ENCODE results near the gene CCDC127. TPM values are rescaled to one million over a fixed set of nuclear protein-coding genes. Genes with fewer than 3 reads are reported as not detected.
A peak's percentile ranks its signal among the peaks of the same experiment; 100 is the strongest.

The CCDC127 gene
- total RNA-seq, 1 donor: 4.3 TPM

- Histone ChIP-seq H3K27me3 (ENCODE audit: insufficient read depth, low read length) (no peaks in the 10 kb centered on the region), H3K4me2 (ENCODE audit: insufficient read depth, low read length) (no peak overlapping the region), H3K79me2 (ENCODE audit: insufficient read depth, low read length) (no peaks in the 10 kb centered on the region), H4K20me1 (ENCODE audit: insufficient read depth, low read length) (no peaks in the 10 kb centered on the region), H3K4me1 (ENCODE audit: insufficient read depth, low read length) (peaks cover 22% of the 10 kb centered on the region), H3K27ac (ENCODE audit: low read depth, low read length) (peak overlapping the region; percentile 95), H3K9me3 (ENCODE audit: low read depth, low read length) (no peaks in the 10 kb centered on the region), H3K36me3 (ENCODE audit: insufficient read depth, low read length) (no peaks in the 10 kb centered on the region), H3K4me3 (ENCODE audit: insufficient read depth, low read length) (no peak overlapping the region), H2AFZ (ENCODE audit: low read length) (no peak overlapping the region)
- TF ChIP-seq CTCF (IDR thresholded peaks at IDR 0.05; ENCODE audit: extremely low read depth, low read depth, low read length): no peak
- no peak for DNase-seq (ENCODE audit: insufficient read length, low spot score, missing footprints)
Observed at GRCh38 chr5:169728-170094, 48.2 kb downstream of the CCDC127 start.

- Histone ChIP-seq H3K27ac (ENCODE audit: low read depth, low read length) (peak overlapping the region; percentile 95), H3K9me3 (ENCODE audit: low read depth, low read length) (no peaks in the 10 kb centered on the region), H3K4me1 (ENCODE audit: insufficient read depth, low read length) (peaks cover 22% of the 10 kb centered on the region), H3K79me2 (ENCODE audit: insufficient read depth, low read length) (no peaks in the 10 kb centered on the region), H3K4me2 (ENCODE audit: insufficient read depth, low read length) (no peak overlapping the region), H3K36me3 (ENCODE audit: insufficient read depth, low read length) (no peaks in the 10 kb centered on the region), H3K4me3 (ENCODE audit: insufficient read depth, low read length) (no peak overlapping the region), H3K27me3 (ENCODE audit: insufficient read depth, low read length) (no peaks in the 10 kb centered on the region), H4K20me1 (ENCODE audit: insufficient read depth, low read length) (no peaks in the 10 kb centered on the region), H2AFZ (ENCODE audit: low read length) (no peak overlapping the region)
- TF ChIP-seq CTCF (IDR thresholded peaks at IDR 0.05; ENCODE audit: extremely low read depth, low read depth, low read length): no peak
- DNase-seq (ENCODE audit: insufficient read length, low spot score, missing footprints): peak; percentile 86
Observed at GRCh38 chr5:169071-169727, 48.8 kb downstream of the CCDC127 start.

- no peaks in the 10 kb centered on the region for H4K20me1 ChIP-seq (ENCODE audit: insufficient read depth, low read length)
- no peaks in the 10 kb centered on the region for H3K27me3 ChIP-seq (ENCODE audit: insufficient read depth, low read length)
- H3K4me1 ChIP-seq (ENCODE audit: insufficient read depth, low read length): peaks cover 22% of the 10 kb centered on the region
- no peaks in the 10 kb centered on the region for H3K79me2 ChIP-seq (ENCODE audit: insufficient read depth, low read length)
- H3K36me3 ChIP-seq (ENCODE audit: insufficient read depth, low read length): no peaks in the 10 kb centered on the region
- no peaks in the 10 kb centered on the region for H3K9me3 ChIP-seq (ENCODE audit: low read depth, low read length)
- H3K4me3 ChIP-seq (ENCODE audit: insufficient read depth, low read length): no peak overlapping the region
- no peak for TF ChIP-seq CTCF (IDR thresholded peaks at IDR 0.05; ENCODE audit: extremely low read depth, low read depth, low read length)
- H3K27ac ChIP-seq (ENCODE audit: low read depth, low read length): peak overlapping the region; percentile 95
- peak; percentile 100 for DNase-seq (ENCODE audit: insufficient read length, low spot score, missing footprints)
- no peak overlapping the region for H2AFZ ChIP-seq (ENCODE audit: low read length)
- peak overlapping the region; percentile 72 for H3K4me2 ChIP-seq (ENCODE audit: insufficient read depth, low read length)
Observed at GRCh38 chr5:167982-168660, 49.8 kb downstream of the CCDC127 start.

- Histone ChIP-seq H3K36me3 (ENCODE audit: insufficient read depth, low read length) (no peaks in the 10 kb centered on the region), H3K79me2 (ENCODE audit: insufficient read depth, low read length) (no peaks in the 10 kb centered on the region), H4K20me1 (ENCODE audit: insufficient read depth, low read length) (no peaks in the 10 kb centered on the region), H3K27me3 (ENCODE audit: insufficient read depth, low read length) (no peaks in the 10 kb centered on the region), H3K27ac (ENCODE audit: low read depth, low read length) (peak overlapping the region; percentile 95), H3K4me1 (ENCODE audit: insufficient read depth, low read length) (peaks cover 22% of the 10 kb centered on the region), H3K4me2 (ENCODE audit: insufficient read depth, low read length) (no peak overlapping the region), H3K4me3 (ENCODE audit: insufficient read depth, low read length) (no peak overlapping the region), H3K9me3 (ENCODE audit: low read depth, low read length) (no peaks in the 10 kb centered on the region), H2AFZ (ENCODE audit: low read length) (no peak overlapping the region)
- no peak for TF ChIP-seq CTCF (IDR thresholded peaks at IDR 0.05; ENCODE audit: extremely low read depth, low read depth, low read length)
- DNase-seq (ENCODE audit: insufficient read length, low spot score, missing footprints): peak; percentile 74
Observed at GRCh38 chr5:167511-167910, 50.4 kb downstream of the CCDC127 start.

Measured in osteoblast (primary cell).